Cardiac fibroblast (primary cell): Measurements from ENCODE around the gene SOX8.
A peak's percentile ranks its signal among the peaks of the same experiment; 100 is the strongest.

ENCODE experiments used
- DNase-seq, 2 donors: peaks; one replicate each; pipeline versions ENCODE4 v3.0.0 to v3.0.0-alpha.2; 2010; ENCODE audit warnings: low read depth in 2 of 2
- H3K4me3 ChIP-seq, 2 donors: replicated peaks in 1 of 2; 1 replicate in 1 of 2; 2 replicates in 1 of 2; pipeline ENCODE4 v1.5.1; 2011; ENCODE audit warnings: low read depth in 2 of 2, low read length in 2 of 2, mild to moderate bottlenecking in 2 of 2, moderate library complexity in 1 of 2
- TF ChIP-seq, protein P1 (sequence below): IDR thresholded peaks from one replicate; pipeline ENCODE4 v1.5.1; 2011; ENCODE audit warnings: low read depth, mild to moderate bottlenecking, low read length, inconsistent platforms

Gene SOX8

DNA sequence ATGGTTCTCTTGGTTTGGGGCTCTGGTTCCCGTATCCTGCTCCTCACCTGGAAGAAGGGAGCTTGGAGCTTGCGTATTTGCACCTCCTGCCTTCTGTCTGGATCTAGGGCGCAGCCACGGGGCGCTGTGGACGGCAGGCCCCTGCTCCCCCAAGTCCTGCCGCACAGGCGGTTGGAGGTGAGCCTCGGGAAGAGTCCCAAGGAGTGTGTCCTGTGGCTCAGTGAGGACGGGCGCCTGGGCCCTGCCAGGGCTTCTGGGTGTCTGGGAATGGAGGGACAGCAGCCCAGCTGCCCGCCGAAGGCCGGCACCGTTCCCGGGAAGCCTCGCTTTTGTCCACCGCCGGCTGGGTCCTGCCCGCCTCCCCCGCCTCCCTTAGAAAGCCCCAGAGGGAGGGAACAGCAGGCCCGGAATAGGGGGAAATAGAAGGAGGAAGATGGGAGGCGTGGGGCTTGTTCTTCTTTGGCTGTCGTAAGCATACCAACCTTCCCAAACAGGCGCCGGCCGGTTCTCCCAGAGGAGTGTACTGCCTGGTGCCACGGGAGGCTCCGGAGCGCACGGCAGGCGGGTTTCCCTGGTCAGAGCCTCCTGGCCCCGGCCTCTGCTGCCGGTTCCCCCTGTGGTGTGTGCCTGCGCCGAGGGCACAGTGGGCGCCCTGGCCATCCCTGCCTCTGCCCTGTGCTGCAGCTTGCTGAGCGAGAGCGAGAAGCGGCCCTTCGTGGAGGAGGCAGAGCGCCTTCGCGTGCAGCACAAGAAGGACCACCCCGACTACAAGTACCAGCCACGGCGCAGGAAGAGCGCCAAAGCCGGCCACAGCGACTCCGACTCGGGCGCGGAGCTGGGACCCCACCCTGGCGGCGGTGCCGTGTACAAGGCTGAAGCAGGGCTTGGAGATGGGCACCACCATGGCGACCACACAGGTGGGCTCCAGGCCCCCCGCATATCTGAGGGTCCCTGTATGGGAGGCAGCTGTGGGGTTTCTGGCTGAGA, 1.8 kb downstream of the SOX8 start:
- DNase-seq: peak; percentile 14
- TF ChIP-seq, protein P1, sequence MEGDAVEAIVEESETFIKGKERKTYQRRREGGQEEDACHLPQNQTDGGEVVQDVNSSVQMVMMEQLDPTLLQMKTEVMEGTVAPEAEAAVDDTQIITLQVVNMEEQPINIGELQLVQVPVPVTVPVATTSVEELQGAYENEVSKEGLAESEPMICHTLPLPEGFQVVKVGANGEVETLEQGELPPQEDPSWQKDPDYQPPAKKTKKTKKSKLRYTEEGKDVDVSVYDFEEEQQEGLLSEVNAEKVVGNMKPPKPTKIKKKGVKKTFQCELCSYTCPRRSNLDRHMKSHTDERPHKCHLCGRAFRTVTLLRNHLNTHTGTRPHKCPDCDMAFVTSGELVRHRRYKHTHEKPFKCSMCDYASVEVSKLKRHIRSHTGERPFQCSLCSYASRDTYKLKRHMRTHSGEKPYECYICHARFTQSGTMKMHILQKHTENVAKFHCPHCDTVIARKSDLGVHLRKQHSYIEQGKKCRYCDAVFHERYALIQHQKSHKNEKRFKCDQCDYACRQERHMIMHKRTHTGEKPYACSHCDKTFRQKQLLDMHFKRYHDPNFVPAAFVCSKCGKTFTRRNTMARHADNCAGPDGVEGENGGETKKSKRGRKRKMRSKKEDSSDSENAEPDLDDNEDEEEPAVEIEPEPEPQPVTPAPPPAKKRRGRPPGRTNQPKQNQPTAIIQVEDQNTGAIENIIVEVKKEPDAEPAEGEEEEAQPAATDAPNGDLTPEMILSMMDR: no peak
- no peak overlapping the region for H3K4me3 ChIP-seq

DNA sequence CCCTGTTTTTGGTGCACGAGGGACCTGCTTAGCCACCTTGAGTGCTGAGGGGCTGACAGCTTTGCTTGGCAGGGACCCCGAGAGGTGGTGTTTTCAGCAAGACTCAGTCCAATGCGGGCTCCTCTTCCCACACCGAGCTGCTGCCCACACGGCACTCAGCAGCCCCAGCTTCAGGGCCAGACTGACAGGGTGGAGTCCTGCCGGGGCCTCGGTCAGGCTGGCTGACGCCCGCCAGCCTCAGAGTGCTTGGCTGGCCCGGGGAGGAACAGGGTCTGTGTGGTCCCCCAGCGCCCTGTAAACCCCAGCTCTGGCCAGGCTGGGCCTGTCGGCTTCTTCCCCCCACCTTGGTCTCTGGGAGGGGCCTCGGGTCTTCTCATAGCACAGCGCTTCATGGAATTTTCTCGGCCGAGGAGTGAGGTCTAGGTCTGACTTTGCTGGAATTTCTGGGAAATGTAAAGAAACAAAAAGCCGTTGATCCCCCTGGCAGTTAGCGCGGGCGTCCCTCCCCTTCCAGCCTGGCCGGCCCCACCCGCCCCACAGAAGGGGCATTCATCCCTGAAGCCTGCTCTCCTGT, 2.6 kb downstream of the SOX8 start:
- TF ChIP-seq, protein P1: no peak
- DNase-seq: no peak
- no peak overlapping the region for H3K4me3 ChIP-seq

DNA sequence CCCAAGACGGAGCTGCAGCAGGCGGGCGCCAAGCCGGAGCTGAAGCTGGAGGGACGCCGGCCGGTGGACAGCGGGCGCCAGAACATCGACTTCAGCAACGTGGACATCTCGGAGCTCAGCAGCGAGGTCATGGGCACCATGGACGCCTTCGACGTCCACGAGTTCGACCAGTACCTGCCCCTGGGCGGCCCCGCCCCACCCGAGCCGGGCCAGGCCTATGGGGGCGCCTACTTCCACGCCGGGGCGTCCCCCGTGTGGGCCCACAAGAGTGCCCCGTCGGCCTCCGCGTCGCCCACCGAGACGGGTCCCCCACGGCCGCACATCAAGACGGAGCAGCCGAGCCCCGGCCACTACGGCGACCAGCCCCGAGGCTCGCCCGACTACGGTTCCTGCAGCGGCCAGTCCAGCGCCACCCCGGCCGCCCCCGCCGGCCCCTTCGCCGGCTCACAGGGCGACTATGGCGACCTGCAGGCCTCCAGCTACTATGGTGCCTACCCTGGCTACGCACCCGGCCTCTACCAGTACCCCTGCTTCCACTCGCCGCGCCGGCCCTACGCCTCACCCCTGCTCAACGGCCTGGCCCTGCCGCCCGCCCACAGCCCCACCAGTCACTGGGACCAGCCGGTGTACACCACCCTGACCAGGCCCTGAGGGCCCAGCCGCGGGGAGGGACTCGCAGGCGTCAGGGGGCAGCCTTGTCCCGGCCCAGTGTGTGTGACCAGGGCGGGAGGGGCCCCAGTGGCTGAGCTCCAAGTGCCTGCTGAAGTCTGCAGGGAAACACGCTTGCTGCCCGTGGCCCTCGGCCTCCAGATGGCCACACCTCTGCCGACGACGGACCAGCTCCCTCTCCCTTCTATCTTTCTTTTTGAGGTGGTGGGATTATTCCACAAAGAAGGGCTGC, 3.4 kb downstream of the SOX8 start:
- TF ChIP-seq, protein P1: no peak
- H3K4me3 ChIP-seq: no peak overlapping the region
- no peak for DNase-seq

- H3K4me3 ChIP-seq: no peak overlapping the region
- TF ChIP-seq, protein P1: no peak
- no peak for DNase-seq
Observed at GRCh38 chr16:985646-986400, 4.3 kb downstream of the SOX8 start.

DNA sequence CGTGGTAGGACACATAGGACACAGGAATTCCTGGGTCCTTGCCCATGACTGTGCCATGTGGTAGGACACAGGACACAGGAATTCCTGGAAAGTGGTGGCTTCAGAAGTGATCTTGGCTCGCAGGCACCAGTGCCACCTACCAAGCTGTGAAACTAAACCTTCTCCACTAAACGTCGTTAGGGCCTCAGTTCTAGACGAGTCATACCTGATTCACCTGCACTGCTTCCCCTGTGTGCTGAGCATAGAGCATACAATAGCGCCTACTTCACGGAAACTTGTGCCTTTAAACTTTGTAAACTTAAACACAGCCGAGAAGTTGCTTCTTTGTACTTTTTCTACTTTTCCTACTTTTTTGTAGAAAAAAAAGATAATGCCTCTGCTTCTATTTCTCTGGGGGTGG, 4.8 kb downstream of the SOX8 start:
- TF ChIP-seq, protein P1: no peak
- DNase-seq: no peak
- H3K4me3 ChIP-seq: no peak overlapping the region

DNA sequence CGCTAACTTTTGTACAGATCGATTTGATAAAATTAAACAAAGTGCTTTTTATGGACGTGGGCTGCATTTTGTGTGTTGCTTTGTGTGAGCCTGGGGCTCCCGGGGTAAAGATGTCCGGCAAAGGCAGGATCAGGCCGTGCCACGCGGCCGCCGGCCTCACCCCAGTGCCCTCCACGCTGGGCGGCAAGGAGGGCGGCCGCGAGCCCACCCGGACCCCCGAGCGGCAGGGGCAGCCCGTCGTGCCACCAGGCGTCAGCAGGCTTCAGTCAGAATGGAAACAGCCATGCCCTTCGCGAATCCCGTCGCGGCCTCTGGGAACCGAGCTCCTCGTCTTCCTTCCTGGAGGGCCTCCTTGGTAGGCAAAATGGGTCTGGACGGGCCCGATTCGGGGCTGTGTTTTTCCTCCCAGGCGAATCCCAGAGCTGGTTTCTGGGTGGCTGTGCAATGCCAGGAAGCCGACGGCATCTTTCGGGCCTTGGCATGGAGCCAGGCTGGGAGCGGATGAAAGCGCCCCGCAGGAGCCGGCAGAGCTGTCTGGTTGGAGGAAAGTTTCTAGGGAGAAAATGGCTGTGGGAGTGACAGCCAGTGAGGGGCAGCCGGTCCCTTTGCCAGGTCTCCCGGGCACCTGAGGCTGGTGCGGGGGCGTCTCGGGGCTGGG, 5.5 kb downstream of the SOX8 start:
- DNase-seq: no peak
- no peak overlapping the region for H3K4me3 ChIP-seq
- TF ChIP-seq, protein P1: no peak
